Measurements from ENCODE around the gene SPN.
"Not testable (repeated sequence)": the region's sequence is repeated elsewhere in the genome, so short reads cannot be mapped to it uniquely, and the experiment has no call there.

DNA sequence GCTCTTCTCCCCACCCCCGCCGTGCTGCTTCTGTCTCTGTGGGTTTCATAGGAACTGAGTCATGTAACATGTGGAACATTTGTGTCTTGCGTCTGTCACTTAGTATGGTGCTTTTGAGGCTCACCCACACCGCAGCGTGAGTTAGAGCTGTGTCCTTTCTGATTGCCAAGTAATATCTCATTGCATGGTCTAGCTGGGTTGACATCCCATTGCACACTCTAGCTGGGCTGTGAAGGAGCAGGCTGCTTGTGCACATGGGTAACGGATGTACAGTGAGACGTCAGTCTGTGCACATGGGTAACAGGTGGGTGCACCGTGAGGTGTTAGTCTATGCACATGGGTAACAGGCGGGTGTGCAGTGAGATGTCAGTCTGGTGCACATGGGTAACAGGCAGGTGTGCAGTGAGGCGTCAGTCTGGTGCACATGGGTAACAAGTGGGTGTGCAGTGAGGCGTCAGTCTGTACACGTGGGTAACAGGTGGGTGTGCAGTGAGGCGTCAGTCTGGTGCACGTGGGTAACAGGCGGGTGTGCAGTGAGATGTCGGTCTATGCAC is 36.2 kb upstream of the SPN start:
- TF ChIP-seq, protein P1, sequence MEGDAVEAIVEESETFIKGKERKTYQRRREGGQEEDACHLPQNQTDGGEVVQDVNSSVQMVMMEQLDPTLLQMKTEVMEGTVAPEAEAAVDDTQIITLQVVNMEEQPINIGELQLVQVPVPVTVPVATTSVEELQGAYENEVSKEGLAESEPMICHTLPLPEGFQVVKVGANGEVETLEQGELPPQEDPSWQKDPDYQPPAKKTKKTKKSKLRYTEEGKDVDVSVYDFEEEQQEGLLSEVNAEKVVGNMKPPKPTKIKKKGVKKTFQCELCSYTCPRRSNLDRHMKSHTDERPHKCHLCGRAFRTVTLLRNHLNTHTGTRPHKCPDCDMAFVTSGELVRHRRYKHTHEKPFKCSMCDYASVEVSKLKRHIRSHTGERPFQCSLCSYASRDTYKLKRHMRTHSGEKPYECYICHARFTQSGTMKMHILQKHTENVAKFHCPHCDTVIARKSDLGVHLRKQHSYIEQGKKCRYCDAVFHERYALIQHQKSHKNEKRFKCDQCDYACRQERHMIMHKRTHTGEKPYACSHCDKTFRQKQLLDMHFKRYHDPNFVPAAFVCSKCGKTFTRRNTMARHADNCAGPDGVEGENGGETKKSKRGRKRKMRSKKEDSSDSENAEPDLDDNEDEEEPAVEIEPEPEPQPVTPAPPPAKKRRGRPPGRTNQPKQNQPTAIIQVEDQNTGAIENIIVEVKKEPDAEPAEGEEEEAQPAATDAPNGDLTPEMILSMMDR (IDR thresholded peaks at IDR 0.05) = not testable (repeated sequence)
- TF ChIP-seq POLR2A (IDR thresholded peaks at IDR 0.05) = not testable (repeated sequence)

Data from ovary (tissue), 3 donors.